K562 (cell line): ENCODE measurements around the gene CLDN25. TPM values are rescaled to one million over a fixed set of nuclear protein-coding genes. Genes with fewer than 3 reads are reported as not detected.

Experiments used
- BCOR ChIP-seq: fragments of 450-650 bp; IDR thresholded peaks from 2 replicates; pipeline ENCODE4 v1.6.1; 2016
- BRCA1 ChIP-seq, 2 experiments: fragments of 450-650 bp in 1 of 2; sonication (generic) in 1 of 2; formaldehyde crosslinking in 1 of 2; IDR thresholded peaks; 2 replicates each; pipeline versions ENCODE4 v1.5.0 to v1.6.1; 2017 to 2020; ENCODE audit warnings: mild to moderate bottlenecking in 1 of 2, missing genetic modification reagents in 1 of 2
- CBX2 ChIP-seq: fragments of 200-600 bp; sonication (generic); IDR thresholded peaks from one replicate; pipeline ENCODE4 v1.6.1; 2012; ENCODE audit warnings: mild to moderate bottlenecking, low read length, inconsistent platforms; ENCODE audit not compliant: insufficient read depth, poor library complexity, severe bottlenecking
- CC2D1A ChIP-seq: fragments of 450-650 bp; IDR thresholded peaks from 2 replicates; pipeline ENCODE4 v1.6.1; 2017; ENCODE audit warnings: mild to moderate bottlenecking
- EGR1 ChIP-seq: fragments of 450-650 bp; conservative IDR thresholded peaks from 2 replicates; pipeline ENCODE4 v1.6.1; 2017; ENCODE audit warnings: mild to moderate bottlenecking
- HNRNPLL ChIP-seq: fragments of 200-400 bp; formaldehyde crosslinking; IDR thresholded peaks from 2 replicates; pipeline ENCODE4 v1.6.1; 2017; ENCODE audit warnings: low read length, low read depth, mild to moderate bottlenecking; ENCODE audit not compliant: poor library complexity, severe bottlenecking
- LEF1 ChIP-seq: fragments of 450-650 bp; IDR thresholded peaks from 2 replicates; pipeline ENCODE4 v1.6.1; 2016; ENCODE audit warnings: mild to moderate bottlenecking
- NFIC ChIP-seq: fragments of 450-650 bp; IDR thresholded peaks from 2 replicates; pipeline ENCODE4 v1.6.1; 2017; ENCODE audit warnings: mild to moderate bottlenecking, inconsistent platforms
- NFIX ChIP-seq: fragments of 250-450 bp; sonication (Bioruptor Pico); IDR thresholded peaks from 2 replicates; pipeline ENCODE4 v1.4.0; 2020; ENCODE audit warnings: low read depth, mild to moderate bottlenecking, moderate library complexity
- PHF20 ChIP-seq: fragments of 450-650 bp; IDR thresholded peaks from 2 replicates; pipeline ENCODE4 v1.6.1; 2018; ENCODE audit not compliant: partially characterized antibody
- PHTF2 ChIP-seq: fragments of 250-450 bp; sonication (Bioruptor Pico); IDR thresholded peaks from 2 replicates; pipeline ENCODE4 v1.5.0; 2021; ENCODE audit warnings: mild to moderate bottlenecking
- RNF2 ChIP-seq: sonication (generic); IDR thresholded peaks from 2 replicates; pipeline ENCODE4 v1.6.1; 2016
- YY1 ChIP-seq, 3 experiments: IDR thresholded peaks; 2 replicates each; pipeline ENCODE4 v1.6.1; 2011; ENCODE audit warnings: low read length in 2 of 3, mild to moderate bottlenecking in 2 of 3, moderate library complexity in 2 of 3, borderline replicate concordance in 1 of 3, control low read depth in 1 of 3, low read depth in 1 of 3; ENCODE audit not compliant: insufficient read depth in 3 of 3, insufficient replicate concordance in 2 of 3, control insufficient read depth in 1 of 3, insufficient read length in 1 of 3; ENCODE audit errors: extremely low read depth in 1 of 3
- ZFPM2 ChIP-seq: fragments of 250-450 bp; sonication (Bioruptor Pico); IDR thresholded peaks from 2 replicates; pipeline ENCODE4 v1.5.1; 2022; ENCODE audit warnings: mild to moderate bottlenecking
- ZNF311 ChIP-seq: fragments of 250-450 bp; sonication (Bioruptor Pico); IDR thresholded peaks from 2 replicates; pipeline ENCODE4 v1.4.0; 2020; ENCODE audit warnings: mild to moderate bottlenecking, moderate library complexity
- ZNF444 ChIP-seq: fragments of 250-450 bp; sonication (Bioruptor Pico); IDR thresholded peaks from 2 replicates; pipeline ENCODE4 v1.4.0; 2020; ENCODE audit warnings: mild to moderate bottlenecking, moderate library complexity
- ZNF583 ChIP-seq: fragments of 250-450 bp; sonication (Bioruptor Pico); IDR thresholded peaks from 2 replicates; pipeline ENCODE4 v1.4.0; 2020
- polyA plus RNA-seq, 8 experiments: library from polyadenylated mRNA; depleted of rRNA in 4 of 8; stranded (reverse) in 5 of 8; unstranded in 3 of 8; fragments of >200 nt; fragmentation: Nextera tagmentation in 2 of 8; fragmentation: Illumina TruSeq in 1 of 8; extraction: Ambion mirVana in 2 of 8; extraction: Trizol in 1 of 8; gene quantifications; 2 replicates each; pipeline versions ENCODE4 v1.2.1 to v1.2.3, GENCODE V29; 2011 to 2014; ENCODE audit warnings: inconsistent platforms in 1 of 8, missing spikeins in 1 of 8
- total RNA-seq, 7 experiments: library from RNA; depleted of rRNA in 6 of 7; stranded (reverse); fragments of >200 nt in 6 of 7; fragmentation: Illumina TruSeq in 2 of 7; extraction: Trizol in 2 of 7; gene quantifications; 2 replicates each; pipeline versions ENCODE4 v1.2.1 to v1.2.3, GENCODE V29; 2011 to 2021; ENCODE audit warnings: low replicate concordance in 1 of 7
- TF ChIP-seq, protein P1 (sequence below): sonication (generic); formaldehyde crosslinking; IDR thresholded peaks from 2 replicates; pipeline ENCODE4 v1.8.1; 2022; ENCODE audit warnings: missing genetic modification reagents
- TF ChIP-seq, protein P2 (sequence below): fragments of 250-450 bp; sonication (Bioruptor Pico); IDR thresholded peaks from 2 replicates; pipeline ENCODE4 v1.8.0; 2021; ENCODE audit warnings: borderline replicate concordance, mild to moderate bottlenecking, moderate library complexity; ENCODE audit not compliant: poor library complexity, severe bottlenecking
- TF ChIP-seq, protein P3 (sequence below): fragments of 200-800 bp; sonication (Bioruptor generic); IDR thresholded peaks from 2 replicates; pipeline ENCODE4 v1.6.1; 2017; ENCODE audit warnings: missing genetic modification characterization, missing compliant biosample characterization

CLDN25 gene
- total and polyA plus RNA-seq, 9 of the 15 experiments (the other 6 are each of a cell fraction or from before 2014, with no cell fraction given): not detected

DNA sequence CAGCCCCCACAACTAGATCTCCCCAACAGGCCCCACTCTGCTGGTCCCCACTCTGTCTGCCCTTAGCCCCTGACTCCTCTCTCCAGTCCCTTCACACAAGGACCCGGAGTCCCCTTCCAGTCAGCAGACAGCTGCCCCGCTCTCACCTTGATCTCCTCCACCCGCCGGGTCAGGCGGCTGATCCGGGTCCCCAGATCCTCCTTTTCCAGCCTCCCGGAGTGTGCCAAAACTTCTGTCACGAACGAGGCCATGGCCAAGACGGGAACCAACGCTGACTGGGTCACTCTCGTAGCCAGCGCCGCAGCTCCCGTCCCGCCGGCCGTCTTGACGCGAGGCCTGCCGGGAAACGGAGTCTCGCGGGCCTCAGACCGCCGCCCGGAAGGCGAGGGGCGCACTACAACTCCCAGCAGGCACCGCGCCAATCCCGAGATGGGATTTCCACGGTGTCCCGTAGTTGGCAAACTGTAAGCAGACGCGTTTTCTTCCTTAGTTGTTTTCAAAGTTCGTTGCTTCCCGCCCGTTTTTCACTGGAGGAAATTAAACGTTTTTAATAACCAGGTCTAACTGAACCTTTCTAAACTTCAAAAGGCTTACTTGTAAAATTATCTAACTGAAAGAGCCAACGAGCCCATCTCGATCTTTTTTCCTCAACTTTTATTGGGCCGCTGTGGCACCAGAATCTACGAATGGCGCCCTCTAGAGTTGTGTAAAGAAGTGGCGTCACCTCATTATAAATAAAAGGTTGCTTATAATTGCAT lies 6.0 kb upstream of the CLDN25 start, which contains the start of gene ZW10 (continued):
- TF ChIP-seq, protein P1, sequence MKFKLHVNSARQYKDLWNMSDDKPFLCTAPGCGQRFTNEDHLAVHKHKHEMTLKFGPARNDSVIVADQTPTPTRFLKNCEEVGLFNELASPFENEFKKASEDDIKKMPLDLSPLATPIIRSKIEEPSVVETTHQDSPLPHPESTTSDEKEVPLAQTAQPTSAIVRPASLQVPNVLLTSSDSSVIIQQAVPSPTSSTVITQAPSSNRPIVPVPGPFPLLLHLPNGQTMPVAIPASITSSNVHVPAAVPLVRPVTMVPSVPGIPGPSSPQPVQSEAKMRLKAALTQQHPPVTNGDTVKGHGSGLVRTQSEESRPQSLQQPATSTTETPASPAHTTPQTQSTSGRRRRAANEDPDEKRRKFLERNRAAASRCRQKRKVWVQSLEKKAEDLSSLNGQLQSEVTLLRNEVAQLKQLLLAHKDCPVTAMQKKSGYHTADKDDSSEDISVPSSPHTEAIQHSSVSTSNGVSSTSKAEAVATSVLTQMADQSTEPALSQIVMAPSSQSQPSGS (CRISPR knock-in tag): no peak
- no peak for TF ChIP-seq ZFPM2
- peak in 1 of 3 experiments; percentile 45 for TF ChIP-seq YY1 (IDR thresholded peaks at IDR 0.05; ENCODE audit: borderline replicate concordance in 1 of 3, control insufficient read depth in 1 of 3, extremely low read depth in 1 of 3, insufficient read depth in 3 of 3, insufficient read length in 1 of 3, insufficient replicate concordance in 2 of 3, low read depth in 1 of 3, low read length in 2 of 3)
- TF ChIP-seq HNRNPLL: peak; percentile 79
- TF ChIP-seq BCOR: no peak; the same call in none of the 2 replicates
- peak; percentile 22; the same call in 1 of the 2 replicates for TF ChIP-seq NFIC
- no peak for TF ChIP-seq PHTF2 (CRISPR knock-in tag)
- no peak for TF ChIP-seq LEF1
- TF ChIP-seq CC2D1A: no peak
- TF ChIP-seq RNF2: no peak
- TF ChIP-seq, protein P2, sequence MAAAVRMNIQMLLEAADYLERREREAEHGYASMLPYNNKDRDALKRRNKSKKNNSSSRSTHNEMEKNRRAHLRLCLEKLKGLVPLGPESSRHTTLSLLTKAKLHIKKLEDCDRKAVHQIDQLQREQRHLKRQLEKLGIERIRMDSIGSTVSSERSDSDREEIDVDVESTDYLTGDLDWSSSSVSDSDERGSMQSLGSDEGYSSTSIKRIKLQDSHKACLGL (CRISPR knock-in tag): no peak
- no peak for TF ChIP-seq ZNF444 (CRISPR knock-in tag)
- TF ChIP-seq ZNF583 (CRISPR knock-in tag): no peak
- TF ChIP-seq, protein P3, sequence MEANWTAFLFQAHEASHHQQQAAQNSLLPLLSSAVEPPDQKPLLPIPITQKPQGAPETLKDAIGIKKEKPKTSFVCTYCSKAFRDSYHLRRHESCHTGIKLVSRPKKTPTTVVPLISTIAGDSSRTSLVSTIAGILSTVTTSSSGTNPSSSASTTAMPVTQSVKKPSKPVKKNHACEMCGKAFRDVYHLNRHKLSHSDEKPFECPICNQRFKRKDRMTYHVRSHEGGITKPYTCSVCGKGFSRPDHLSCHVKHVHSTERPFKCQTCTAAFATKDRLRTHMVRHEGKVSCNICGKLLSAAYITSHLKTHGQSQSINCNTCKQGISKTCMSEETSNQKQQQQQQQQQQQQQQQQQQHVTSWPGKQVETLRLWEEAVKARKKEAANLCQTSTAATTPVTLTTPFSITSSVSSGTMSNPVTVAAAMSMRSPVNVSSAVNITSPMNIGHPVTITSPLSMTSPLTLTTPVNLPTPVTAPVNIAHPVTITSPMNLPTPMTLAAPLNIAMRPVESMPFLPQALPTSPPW (CRISPR knock-in tag): no peak
- no peak for TF ChIP-seq BRCA1 (IDR thresholded peaks at IDR 0.05)
- no peak for TF ChIP-seq BRCA1 (CRISPR knock-in tag; IDR thresholded peaks at IDR 0.05)
- TF ChIP-seq EGR1: no peak
- no peak for TF ChIP-seq CBX2
- no peak for TF ChIP-seq ZNF311 (CRISPR knock-in tag)
- peak; percentile 63 for TF ChIP-seq PHF20
- TF ChIP-seq NFIX (CRISPR knock-in tag): no peak
